CMK (cell line): ENCODE results near the gene SUCO.
"Not testable (repeated sequence)": the region's sequence is repeated elsewhere in the genome, so short reads cannot be mapped to it uniquely, and the experiment has no call there.

Experiments used
- DNase-seq: peaks from one replicate; pipeline ENCODE4 v3.0.0-alpha.2; 2010; ENCODE audit warnings: low read depth

Gene SUCO

GRCh38 chr1:172559572-172560210 is 26.7 kb downstream of the SUCO start:
- no peak for DNase-seq

GRCh38 chr1:172561252-172561651 is 28.3 kb downstream of the SUCO start:
- DNase-seq: no peak

- DNase-seq: no peak
These were observed 33.4 kb downstream of the SUCO start for GRCh38 chr1:172566196-172566997.

- DNase-seq: no peak
These were observed 34.8 kb downstream of the SUCO start for GRCh38 chr1:172567720-172568119.

- DNase-seq: no peak
These were observed 41.1 kb downstream of the SUCO start for GRCh38 chr1:172574080-172574479.

GRCh38 chr1:172578586-172578985 is 45.6 kb downstream of the SUCO start:
- DNase-seq: no peak

GRCh38 chr1:172581273-172581672 is 48.3 kb downstream of the SUCO start:
- no peak for DNase-seq

GRCh38 chr1:172581779-172582178 is 48.8 kb downstream of the SUCO start:
- no peak for DNase-seq

- no peak for DNase-seq
These were observed 49.9 kb downstream of the SUCO start for GRCh38 chr1:172582889-172583288.

- no peak for DNase-seq
These were observed 52.4 kb downstream of the SUCO start for GRCh38 chr1:172585348-172585747.

- no peak for DNase-seq
These were observed 52.9 kb downstream of the SUCO start for GRCh38 chr1:172585861-172586260.

- no peak for DNase-seq
These were observed 55.6 kb downstream of the SUCO start for GRCh38 chr1:172588296-172589291.

- DNase-seq: no peak
These were observed 56.6 kb downstream of the SUCO start for GRCh38 chr1:172589553-172589952.

- DNase-seq: not testable (repeated sequence)
These were observed 58.5 kb downstream of the SUCO start for GRCh38 chr1:172591429-172591828.

GRCh38 chr1:172595066-172595465 is 62.1 kb downstream of the SUCO start:
- not testable (repeated sequence) for DNase-seq

- not testable (repeated sequence) for DNase-seq
These were observed 63.8 kb downstream of the SUCO start for GRCh38 chr1:172596782-172597181.

- DNase-seq: no peak
These were observed 67.0 kb downstream of the SUCO start for GRCh38 chr1:172599912-172600311.

- no peak for DNase-seq
These were observed 67.7 kb downstream of the SUCO start for GRCh38 chr1:172600615-172601014.

- DNase-seq: no peak
These were observed 68.2 kb downstream of the SUCO start for GRCh38 chr1:172601046-172601630.

- DNase-seq: no peak
These were observed 69.8 kb downstream of the SUCO start for GRCh38 chr1:172602706-172603105.

GRCh38 chr1:172603816-172604215 is 70.9 kb downstream of the SUCO start:
- DNase-seq: no peak

- no peak for DNase-seq
These were observed 72.7 kb downstream of the SUCO start for GRCh38 chr1:172605641-172606040.
